Placental pericyte (primary cell): ENCODE data around the gene CTXN1. TPM values are rescaled to one million over a fixed set of nuclear protein-coding genes. Genes with fewer than 3 reads are reported as not detected.

ENCODE experiments used
- total RNA-seq: library from RNA; depleted of rRNA; stranded (reverse); fragments of >200 nt; gene quantifications from 2 replicates; pipeline ENCODE4 v1.2.3, GENCODE V29; 2012

The CTXN1 gene
- 0.88 and 4.6 TPM in 2 replicates for total RNA-seq

GRCh38 chr19:7926021-7926726 lies at the start of gene CTXN1:
CTXN1 (minus strand) TSS chr19:7926135; CDS start chr19:7925538, 597 bp downstream.

GRCh38 chr19:7943444-7944176 lies 17.7 kb upstream of the CTXN1 start, which contains the start of gene TIMM44:
TIMM44 (minus strand) TSS chr19:7943666; CDS start chr19:7943651, 15 bp downstream.

GRCh38 chr19:7919610-7920518 lies 6.1 kb downstream of the CTXN1 start, which contains the start of gene SNAPC2:
SNAPC2 (plus strand) TSS chr19:7920338; CDS start chr19:7920367, 29 bp downstream.

GRCh38 chr19:7914598-7915045 lies 11.3 kb downstream of the CTXN1 start, which contains the start of gene TGFBR3L:
TGFBR3L (plus strand) TSS chr19:7914830.

GRCh38 chr19:7903244-7904073 lies 22.5 kb downstream of the CTXN1 start, which contains the start of gene MAP2K7:
MAP2K7 (plus strand) TSS chr19:7903877; CDS start chr19:7903945, 68 bp downstream.

GRCh38 chr19:7888145-7888825 lies 37.6 kb downstream of the CTXN1 start, which contains the start of gene LRRC8E:
LRRC8E (plus strand) TSS chr19:7888510; CDS start chr19:7895604, 7,094 bp downstream.

Other genes starting within 250 kb of the CTXN1 start
- not detected in 2 replicates for gene MCEMP1, start 249.0 kb downstream of the CTXN1 start, total RNA-seq
- gene TRAPPC5, start 245.3 kb downstream of the CTXN1 start, total RNA-seq = 37.9 and 42.7 TPM in 2 replicates
- not detected in 2 replicates for gene FCER2, start 224.0 kb downstream of the CTXN1 start, total RNA-seq
- gene CLEC4G, start 194.0 kb downstream of the CTXN1 start, total RNA-seq = not detected in 2 replicates
- gene CD209, start 178.6 kb downstream of the CTXN1 start, total RNA-seq = 0.14 TPM in 1 of 2 replicates, not detected in the other
- not detected in 2 replicates for gene CLEC4M, start 162.9 kb downstream of the CTXN1 start, total RNA-seq
- 27.8 and 39.2 TPM in 2 replicates for gene EVI5L, start 95.9 kb downstream of the CTXN1 start, total RNA-seq
- not detected in 2 replicates for gene PRR36, start 51.7 kb downstream of the CTXN1 start, total RNA-seq
- 2.6 and 5.3 TPM in 2 replicates for gene LRRC8E, start 37.6 kb downstream of the CTXN1 start, total RNA-seq
- 13.8 and 14.6 TPM in 2 replicates for gene MAP2K7, start 22.3 kb downstream of the CTXN1 start, total RNA-seq
- 0.86 and 1.3 TPM in 2 replicates for gene TGFBR3L, start 11.3 kb downstream of the CTXN1 start, total RNA-seq
- gene SNAPC2, start 5.8 kb downstream of the CTXN1 start, total RNA-seq = 21.0 and 31.1 TPM in 2 replicates
- gene TIMM44, start 17.5 kb upstream of the CTXN1 start, total RNA-seq = 46.7 and 81.0 TPM in 2 replicates
- 33.3 and 65.7 TPM in 2 replicates for gene ELAVL1, start 79.5 kb upstream of the CTXN1 start, total RNA-seq
- gene CCL25, start 126.6 kb upstream of the CTXN1 start, total RNA-seq = not detected in 2 replicates
- not detected in 2 replicates for gene FBN3, start 223.5 kb upstream of the CTXN1 start, total RNA-seq